OCI-LY3 (cell line): ENCODE data around the gene ZNF93.
"Not testable (repeated sequence)": the region's sequence is repeated elsewhere in the genome, so short reads cannot be mapped to it uniquely, and the experiment has no call there.

Experiments used
- H2AFZ ChIP-seq: fragments of 200-600, 300-600 bp; shearing (Covaris generic); 2 replicates; pipeline ENCODE4 v1.6.0; 2014; ENCODE audit warnings: antibody characterized with exemption, low read depth, low read length
- H3K27ac ChIP-seq: fragments of 200-600, 300-600 bp; sonication (generic); 2 replicates; pipeline ENCODE4 v1.5.1; 2014; ENCODE audit warnings: mild to moderate bottlenecking, low read length, moderate library complexity, mixed read lengths
- H3K27me3 ChIP-seq: fragments of 200-600, 300-600 bp; sonication (generic); 2 replicates; pipeline ENCODE4 v1.6.1; 2014; ENCODE audit warnings: low read depth, low read length, mixed read lengths
- H3K36me3 ChIP-seq: fragments of 200-600, 300-600 bp; sonication (generic); replicated peaks from 2 replicates; pipeline ENCODE3; 2014; ENCODE audit warnings: low read depth, low read length, mixed read lengths
- H3K4me1 ChIP-seq: fragments of 300-600, 200-600 bp; sonication (generic); 2 replicates; pipeline ENCODE4 v1.6.1; 2014; ENCODE audit warnings: low read length, mixed read lengths
- H3K4me2 ChIP-seq: fragments of 200-600, 300-600 bp; sonication (generic); 2 replicates; pipeline ENCODE4 v1.6.1; 2014; ENCODE audit warnings: low read length, mixed read lengths
- H3K4me3 ChIP-seq: fragments of 300-600, 200-600 bp; sonication (generic); 2 replicates; pipeline ENCODE4 v1.5.1; 2014; ENCODE audit warnings: antibody characterized with exemption, mild to moderate bottlenecking, low read length, moderate library complexity
- H3K79me2 ChIP-seq: fragments of 300-600, 200-600 bp; shearing (Covaris generic); 2 replicates; pipeline ENCODE4 v1.6.1; 2014; ENCODE audit warnings: mild to moderate bottlenecking, low read length, mixed read lengths
- H3K9ac ChIP-seq: fragments of 300-600, 200-600 bp; shearing (Covaris generic); 2 replicates; pipeline ENCODE4 v1.6.0; 2014; ENCODE audit warnings: mild to moderate bottlenecking, low read length, moderate library complexity
- H3K9me3 ChIP-seq: fragments of 200-600, 300-600 bp; shearing (Covaris generic); 2 replicates; pipeline ENCODE4 v1.6.1; 2014; ENCODE audit warnings: low read length, mixed read lengths; ENCODE audit not compliant: insufficient read depth
- H4K20me1 ChIP-seq: fragments of 200-600, 300-600 bp; sonication (generic); 2 replicates; pipeline ENCODE4 v1.6.1; 2016; ENCODE audit warnings: low read length, mixed read lengths; ENCODE audit not compliant: insufficient read depth
- CTCF ChIP-seq: fragments of 200-600, 300-600 bp; sonication (generic); IDR thresholded peaks from 2 replicates; pipeline ENCODE4 v1.5.1; 2014; ENCODE audit warnings: antibody characterized with exemption, low read length, low read depth
- EZH2phosphoT487 ChIP-seq: fragments of 200-600 bp; shearing (Covaris generic); IDR thresholded peaks from 2 replicates; pipeline ENCODE4 v1.6.1; 2018; ENCODE audit warnings: antibody characterized with exemption, mixed run types, low read depth

ZNF93 gene

GRCh38 chr19:19959151-19959799, 58.5 kb downstream of the ZNF93 start:
- TF ChIP-seq CTCF = peak; percentile 50
- not testable (repeated sequence) for H2AFZ ChIP-seq, H3K27me3 ChIP-seq, H3K79me2 ChIP-seq, H4K20me1 ChIP-seq, H3K27ac ChIP-seq, H3K9me3 ChIP-seq, H3K4me1 ChIP-seq, H3K9ac ChIP-seq, H3K36me3 ChIP-seq
- peak overlapping the region; percentile 61 for H3K4me2 ChIP-seq
- H3K4me3 ChIP-seq = peak overlapping the region; percentile 55

- Histone ChIP-seq H3K4me2 (no peak overlapping the region), H4K20me1 (no peaks in the 10 kb centered on the region), H2AFZ (no peak overlapping the region), H3K4me1 (no peaks in the 10 kb centered on the region), H3K9me3 (peaks cover 23% of the 10 kb centered on the region), H3K27me3 (no peaks in the 10 kb centered on the region), H3K79me2 (no peaks in the 10 kb centered on the region), H3K4me3 (no peak overlapping the region), H3K36me3 (no peaks in the 10 kb centered on the region), H3K9ac (no peak overlapping the region), H3K27ac (no peak overlapping the region)
- TF ChIP-seq EZH2phosphoT487 = no peak
- no peak for TF ChIP-seq CTCF
These were observed 63.7 kb downstream of the ZNF93 start for GRCh38 chr19:19964416-19964815.

- not testable (repeated sequence) for H2AFZ ChIP-seq, H3K9ac ChIP-seq, H3K36me3 ChIP-seq, H3K27ac ChIP-seq, H3K4me1 ChIP-seq, H3K4me3 ChIP-seq, H3K4me2 ChIP-seq, H4K20me1 ChIP-seq, H3K79me2 ChIP-seq, H3K27me3 ChIP-seq
- peaks cover 26% of the 10 kb centered on the region for H3K9me3 ChIP-seq
These were observed 65.4 kb downstream of the ZNF93 start for GRCh38 chr19:19966126-19966525.

DNA sequence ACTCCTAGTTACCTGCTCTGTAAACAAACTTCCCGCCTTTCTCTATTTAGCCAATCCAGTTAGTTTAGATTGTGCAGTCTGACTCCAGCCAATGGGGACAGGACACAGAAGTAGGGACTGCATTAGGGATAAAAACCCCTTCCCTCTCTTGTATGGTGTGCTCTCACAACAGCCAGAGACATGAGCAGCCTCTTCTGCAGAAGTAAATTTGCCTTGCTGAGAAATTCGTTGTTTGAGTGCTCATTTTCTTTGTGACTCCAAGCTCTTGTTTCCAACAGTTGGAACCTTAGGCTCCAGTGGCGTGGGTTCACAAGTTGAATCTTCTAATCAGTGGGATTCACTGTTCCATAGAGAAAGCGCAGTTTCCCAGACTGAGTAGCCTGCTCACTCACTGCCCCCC, 66.1 kb downstream of the ZNF93 start:
- Histone ChIP-seq H3K27ac (no peak overlapping the region), H3K79me2 (no peaks in the 10 kb centered on the region), H3K36me3 (no peaks in the 10 kb centered on the region), H4K20me1 (no peaks in the 10 kb centered on the region), H3K9ac (no peak overlapping the region), H3K9me3 (peaks cover 26% of the 10 kb centered on the region), H3K4me3 (no peak overlapping the region), H3K4me2 (no peak overlapping the region), H2AFZ (no peak overlapping the region), H3K4me1 (no peaks in the 10 kb centered on the region), H3K27me3 (no peaks in the 10 kb centered on the region)
- TF ChIP-seq EZH2phosphoT487 (no peak), CTCF (no peak)
